Right lung (tissue), 5 donors: Measurements from ENCODE around the gene NDUFB6. TPM values are rescaled to one million over a fixed set of nuclear protein-coding genes. Genes with fewer than 3 reads are reported as not detected.
"Not testable (repeated sequence)": the region's sequence is repeated elsewhere in the genome, so short reads cannot be mapped to it uniquely, and the experiment has no call there.

Experiments used
- DNase-seq, 2 donors: peaks; one replicate each; pipeline ENCODE4 v3.0.0-alpha.2; 2013
- polyA plus RNA-seq, 5 donors: library from polyadenylated mRNA; unstranded; fragments of 120-200 nt; gene quantifications; one replicate each; pipeline versions ENCODE4 v1.2.1 to v1.2.3, GENCODE V29; 2013; ENCODE audit warnings: inconsistent platforms in 1 of 5, low replicate concordance in 1 of 5; ENCODE audit not compliant: insufficient read length in 5 of 5, insufficient read depth in 1 of 5

Gene NDUFB6
- polyA plus RNA-seq, 5 donors: 46.1 to 68.9 (median 54.6) TPM

DNA sequence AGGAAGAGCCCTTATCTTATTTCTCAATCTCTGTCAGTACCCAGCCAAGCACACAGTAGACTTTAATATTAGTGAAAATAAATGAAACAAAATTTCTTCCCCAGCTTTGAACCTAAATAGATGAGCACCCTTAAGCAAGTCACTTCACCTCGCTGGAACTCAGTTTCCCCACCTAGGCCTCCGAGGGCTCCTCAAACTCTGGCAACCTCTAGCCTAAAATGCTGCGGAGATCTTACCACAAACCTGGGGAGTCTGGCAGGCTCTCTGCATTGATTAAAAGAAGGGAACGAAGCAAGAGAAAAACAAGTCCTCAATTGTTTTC lies 47.3 kb downstream of the NDUFB6 start:
- no peak for DNase-seq

DNA sequence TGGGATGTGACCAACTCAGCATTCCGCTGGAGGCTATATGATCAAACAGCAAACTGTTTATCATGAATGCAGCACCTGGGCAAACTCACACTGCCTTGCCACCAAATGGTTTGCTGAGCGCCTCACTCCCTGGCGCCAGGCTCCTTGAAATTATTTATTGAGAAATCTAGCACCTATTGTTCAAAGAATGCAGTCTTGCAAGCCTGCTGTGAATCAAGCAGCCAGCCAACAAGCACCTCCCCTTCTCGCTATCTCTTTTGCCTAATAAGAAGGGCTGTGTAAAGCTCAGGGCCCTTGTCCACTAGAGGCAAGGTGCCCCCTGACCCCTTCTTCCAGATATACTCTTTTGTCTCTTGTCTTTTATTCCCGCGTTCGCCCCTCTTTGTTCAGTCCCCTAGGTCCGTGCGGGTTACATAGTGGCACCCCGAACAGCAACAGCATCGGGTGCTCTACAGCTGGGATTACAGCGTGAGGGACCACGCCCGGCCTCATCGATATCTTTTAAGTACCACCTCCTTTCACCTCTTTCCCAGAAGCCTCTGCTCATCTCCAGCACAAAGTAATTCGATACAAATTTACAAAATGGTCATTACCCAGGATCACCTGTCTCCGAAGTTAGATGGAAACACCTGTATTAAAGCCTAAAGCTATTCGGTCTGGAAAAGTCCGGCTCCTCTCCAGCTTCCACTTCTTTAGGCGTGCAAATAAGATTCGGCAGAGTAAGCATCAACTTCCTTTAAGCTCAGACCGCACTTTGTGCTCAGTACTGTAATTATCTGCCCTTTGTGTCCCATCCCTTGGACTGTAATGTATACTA lies 47.9 kb downstream of the NDUFB6 start:
- peak; percentile 22 to 24 for DNase-seq

GRCh38 chr9:32524558-32524891 lies 48.4 kb downstream of the NDUFB6 start:
- not testable (repeated sequence) for DNase-seq

DNA sequence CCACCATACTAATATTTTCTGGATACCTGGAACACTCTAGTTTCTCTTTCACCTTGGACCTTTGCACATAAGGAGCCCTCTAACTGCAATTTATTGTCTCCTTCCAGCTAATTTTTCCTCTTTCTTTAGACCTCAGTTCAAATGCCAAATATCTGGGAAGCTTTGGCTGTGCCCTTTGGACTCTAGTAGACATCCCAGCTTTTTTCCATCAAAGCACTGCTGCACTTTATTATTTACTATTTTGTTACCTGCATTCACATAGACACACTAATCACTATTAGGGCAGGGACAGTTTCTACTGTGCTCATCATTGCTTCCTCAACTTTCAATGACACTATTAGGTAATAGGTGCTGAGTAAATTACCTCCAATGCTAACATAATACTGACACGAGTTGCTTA lies 49.0 kb downstream of the NDUFB6 start:
- DNase-seq: no peak

GRCh38 chr9:32518276-32518675 lies 54.7 kb downstream of the NDUFB6 start:
- no peak for DNase-seq

- DNase-seq: no peak
Observed at GRCh38 chr9:32516241-32516640, 56.7 kb downstream of the NDUFB6 start.

DNA sequence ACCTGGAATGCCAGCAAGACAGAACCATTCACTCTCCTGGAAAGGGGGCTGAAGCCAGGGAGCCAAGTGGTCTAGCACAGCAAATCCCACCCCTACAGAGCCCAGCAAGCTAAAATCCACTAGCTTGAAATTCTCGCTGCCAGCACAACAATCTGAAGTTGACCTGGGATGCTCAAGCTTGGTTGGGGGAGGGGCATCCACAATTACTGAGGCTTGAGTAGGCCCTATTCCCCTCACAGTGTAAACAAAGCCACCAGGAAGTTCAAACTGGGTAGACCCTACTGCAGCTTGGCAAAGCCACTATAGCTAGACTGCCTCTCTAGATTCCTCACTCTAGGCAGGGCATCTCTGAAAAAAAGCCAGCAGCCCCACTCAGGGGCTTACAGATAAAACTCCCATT lies 64.2 kb downstream of the NDUFB6 start:
- no peak for DNase-seq

DNA sequence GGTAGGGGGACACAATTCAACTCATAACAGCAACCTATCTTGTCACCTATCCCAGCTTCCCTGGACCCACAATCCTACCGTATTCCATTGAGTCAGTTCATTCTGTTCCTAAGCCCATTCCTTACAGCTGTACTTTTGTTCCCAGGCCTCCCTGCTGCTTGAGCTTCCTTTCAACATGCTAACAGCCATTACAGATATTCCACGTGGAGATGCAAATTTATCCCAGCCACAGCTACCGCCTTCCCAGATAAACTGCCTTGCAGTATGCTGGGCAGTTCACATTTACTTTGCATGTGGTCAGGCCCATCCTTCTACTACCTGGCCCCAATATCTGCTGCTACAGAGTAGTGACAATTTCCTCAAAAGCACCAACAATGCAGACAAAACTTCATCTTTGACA lies 70.0 kb downstream of the NDUFB6 start:
- no peak for DNase-seq

Other genes with a start within 250 kb of the NDUFB6 start
- gene ACO1, start 188.5 kb downstream of the NDUFB6 start, polyA plus RNA-seq: 10 to 100 TPM; 28.8 to 33.6 (median 30.8) TPM
- gene RIGI, start 47.0 kb downstream of the NDUFB6 start, polyA plus RNA-seq: 10 to 100 TPM in 4 of 5 donors, 1 to 10 TPM in 1; 9.0 to 15.8 (median 14.1) TPM
- 10 to 100 TPM in 3 of 5 donors, 1 to 10 TPM in 2; 9.0 to 13.1 (median 11.0) TPM for gene SMIM27, start 20.8 kb downstream of the NDUFB6 start, polyA plus RNA-seq
- 10 to 100 TPM; 23.0 to 32.6 (median 29.2) TPM for gene TOPORS, start 20.6 kb downstream of the NDUFB6 start, polyA plus RNA-seq
- gene TAF1L, start 62.5 kb upstream of the NDUFB6 start, polyA plus RNA-seq: under 1 TPM; 0.07 to 0.09 (median 0.09) TPM
- gene TMEM215, start 210.4 kb upstream of the NDUFB6 start, polyA plus RNA-seq: under 1 TPM in 1 of 5 donors, not detected in 4; 0.05 TPM